Measurements from ENCODE around the gene ATP13A4.

DNA sequence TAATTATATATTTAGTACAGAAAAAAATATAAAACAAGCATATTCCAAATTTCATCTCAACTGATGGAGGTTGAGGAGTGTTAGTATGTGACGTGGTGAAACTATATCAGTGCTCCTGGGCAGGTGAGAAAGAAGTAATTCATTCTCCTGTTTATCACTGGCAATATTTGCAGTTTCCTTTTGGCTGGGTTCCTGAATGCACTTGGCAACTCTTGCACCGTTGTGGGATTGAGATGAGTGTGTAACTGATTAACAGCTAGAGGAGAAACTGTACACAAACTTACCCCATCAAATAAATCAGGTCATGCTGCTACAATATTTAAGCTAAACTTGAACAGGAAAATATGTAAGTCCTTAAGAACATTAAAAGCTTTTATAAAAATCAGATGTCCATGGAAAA, 2.1 kb upstream of the ATP13A4 start:
- TF ChIP-seq, protein P1, sequence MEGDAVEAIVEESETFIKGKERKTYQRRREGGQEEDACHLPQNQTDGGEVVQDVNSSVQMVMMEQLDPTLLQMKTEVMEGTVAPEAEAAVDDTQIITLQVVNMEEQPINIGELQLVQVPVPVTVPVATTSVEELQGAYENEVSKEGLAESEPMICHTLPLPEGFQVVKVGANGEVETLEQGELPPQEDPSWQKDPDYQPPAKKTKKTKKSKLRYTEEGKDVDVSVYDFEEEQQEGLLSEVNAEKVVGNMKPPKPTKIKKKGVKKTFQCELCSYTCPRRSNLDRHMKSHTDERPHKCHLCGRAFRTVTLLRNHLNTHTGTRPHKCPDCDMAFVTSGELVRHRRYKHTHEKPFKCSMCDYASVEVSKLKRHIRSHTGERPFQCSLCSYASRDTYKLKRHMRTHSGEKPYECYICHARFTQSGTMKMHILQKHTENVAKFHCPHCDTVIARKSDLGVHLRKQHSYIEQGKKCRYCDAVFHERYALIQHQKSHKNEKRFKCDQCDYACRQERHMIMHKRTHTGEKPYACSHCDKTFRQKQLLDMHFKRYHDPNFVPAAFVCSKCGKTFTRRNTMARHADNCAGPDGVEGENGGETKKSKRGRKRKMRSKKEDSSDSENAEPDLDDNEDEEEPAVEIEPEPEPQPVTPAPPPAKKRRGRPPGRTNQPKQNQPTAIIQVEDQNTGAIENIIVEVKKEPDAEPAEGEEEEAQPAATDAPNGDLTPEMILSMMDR (IDR thresholded peaks at IDR 0.05; ENCODE audit: poor library complexity, severe bottlenecking): no peak
- TF ChIP-seq RAD21 (conservative IDR thresholded peaks at IDR 0.05): no peak
- TF ChIP-seq, protein P2, sequence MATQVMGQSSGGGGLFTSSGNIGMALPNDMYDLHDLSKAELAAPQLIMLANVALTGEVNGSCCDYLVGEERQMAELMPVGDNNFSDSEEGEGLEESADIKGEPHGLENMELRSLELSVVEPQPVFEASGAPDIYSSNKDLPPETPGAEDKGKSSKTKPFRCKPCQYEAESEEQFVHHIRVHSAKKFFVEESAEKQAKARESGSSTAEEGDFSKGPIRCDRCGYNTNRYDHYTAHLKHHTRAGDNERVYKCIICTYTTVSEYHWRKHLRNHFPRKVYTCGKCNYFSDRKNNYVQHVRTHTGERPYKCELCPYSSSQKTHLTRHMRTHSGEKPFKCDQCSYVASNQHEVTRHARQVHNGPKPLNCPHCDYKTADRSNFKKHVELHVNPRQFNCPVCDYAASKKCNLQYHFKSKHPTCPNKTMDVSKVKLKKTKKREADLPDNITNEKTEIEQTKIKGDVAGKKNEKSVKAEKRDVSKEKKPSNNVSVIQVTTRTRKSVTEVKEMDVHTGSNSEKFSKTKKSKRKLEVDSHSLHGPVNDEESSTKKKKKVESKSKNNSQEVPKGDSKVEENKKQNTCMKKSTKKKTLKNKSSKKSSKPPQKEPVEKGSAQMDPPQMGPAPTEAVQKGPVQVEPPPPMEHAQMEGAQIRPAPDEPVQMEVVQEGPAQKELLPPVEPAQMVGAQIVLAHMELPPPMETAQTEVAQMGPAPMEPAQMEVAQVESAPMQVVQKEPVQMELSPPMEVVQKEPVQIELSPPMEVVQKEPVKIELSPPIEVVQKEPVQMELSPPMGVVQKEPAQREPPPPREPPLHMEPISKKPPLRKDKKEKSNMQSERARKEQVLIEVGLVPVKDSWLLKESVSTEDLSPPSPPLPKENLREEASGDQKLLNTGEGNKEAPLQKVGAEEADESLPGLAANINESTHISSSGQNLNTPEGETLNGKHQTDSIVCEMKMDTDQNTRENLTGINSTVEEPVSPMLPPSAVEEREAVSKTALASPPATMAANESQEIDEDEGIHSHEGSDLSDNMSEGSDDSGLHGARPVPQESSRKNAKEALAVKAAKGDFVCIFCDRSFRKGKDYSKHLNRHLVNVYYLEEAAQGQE (IDR thresholded peaks at IDR 0.05; ENCODE audit: borderline replicate concordance): no peak
- no peak for TF ChIP-seq EZH2 (IDR thresholded peaks at IDR 0.05; ENCODE audit: borderline replicate concordance, insufficient read depth, low read length, poor library complexity, severe bottlenecking)
- TF ChIP-seq EP300 (conservative IDR thresholded peaks at IDR 0.05; ENCODE audit: poor library complexity, severe bottlenecking): no peak
- no peak for TF ChIP-seq SMC3 (conservative IDR thresholded peaks at IDR 0.05; ENCODE audit: poor library complexity)
- no peak for TF ChIP-seq POLR2AphosphoS5 (IDR thresholded peaks at IDR 0.05)
- TF ChIP-seq MXI1 (conservative IDR thresholded peaks at IDR 0.05; ENCODE audit: poor library complexity, severe bottlenecking): no peak
